GM15510 (cell line): ENCODE data around the gene IER5L.

ENCODE experiments used
- POLR2A ChIP-seq: IDR thresholded peaks from 3 replicates; pipeline ENCODE4 v1.6.1; 2011; ENCODE audit warnings: borderline replicate concordance; ENCODE audit not compliant: insufficient read length; ENCODE audit errors: extremely low read depth

The IER5L gene

GRCh38 chr9:129154866-129155477 lies 23.1 kb downstream of the IER5L start:
- TF ChIP-seq POLR2A, result no peak

GRCh38 chr9:129151469-129151868 lies 26.6 kb downstream of the IER5L start:
- no peak for TF ChIP-seq POLR2A

GRCh38 chr9:129150672-129151211 lies 27.3 kb downstream of the IER5L start:
- no peak for TF ChIP-seq POLR2A

- TF ChIP-seq POLR2A, result no peak
These were observed 27.9 kb downstream of the IER5L start for GRCh38 chr9:129150122-129150521.

GRCh38 chr9:129149442-129149841 lies 28.6 kb downstream of the IER5L start:
- TF ChIP-seq POLR2A, result no peak

- TF ChIP-seq POLR2A, result no peak
These were observed 29.4 kb downstream of the IER5L start for GRCh38 chr9:129148463-129149204.

- no peak for TF ChIP-seq POLR2A
These were observed 31.6 kb downstream of the IER5L start for GRCh38 chr9:129146441-129146941.

GRCh38 chr9:129145841-129146292 lies 32.2 kb downstream of the IER5L start:
- TF ChIP-seq POLR2A, result no peak

- TF ChIP-seq POLR2A, result no peak
These were observed 32.7 kb downstream of the IER5L start for GRCh38 chr9:129145316-129145715.

- no peak for TF ChIP-seq POLR2A
These were observed 34.8 kb downstream of the IER5L start for GRCh38 chr9:129143031-129143927.

GRCh38 chr9:129142138-129142935 lies 35.7 kb downstream of the IER5L start:
- no peak for TF ChIP-seq POLR2A

- TF ChIP-seq POLR2A, result peak; percentile 11
These were observed 36.7 kb downstream of the IER5L start for GRCh38 chr9:129141066-129142041.

- TF ChIP-seq POLR2A, result peak; percentile 4
These were observed 37.5 kb downstream of the IER5L start for GRCh38 chr9:129140397-129141065.

GRCh38 chr9:129139993-129140396 lies 38.1 kb downstream of the IER5L start:
- peak; percentile 57 for TF ChIP-seq POLR2A
